ENCODE results near the gene ERP27.

GRCh38 chr12:14981049-14981448 is 42.7 kb upstream of the ERP27 start:
- no peak for TF ChIP-seq ZNF274 (IDR thresholded peaks at IDR 0.05; ENCODE audit: low read depth, low read length)
- no peak for TF ChIP-seq YY1 (IDR thresholded peaks at IDR 0.05; ENCODE audit: insufficient read depth, insufficient read length)

All from NT2/D1 (cell line).